WTC11 (cell line): ENCODE results near the gene VIPR2. TPM values are rescaled to one million over a fixed set of nuclear protein-coding genes. Genes with fewer than 3 reads are reported as not detected.

ENCODE experiments used
- ATAC-seq: fragments of 200-7000 bp; cut with Tn5 transposase; 2 replicates; pipeline ENCODE4 v1.10.0; 2021; ENCODE audit warnings: mild to moderate bottlenecking, moderate library complexity
- CTCF ChIA-PET: fragments of 300-600 bp; sonication (Branson Sonifier 250); formaldehyde crosslinking; loops from one replicate; lab custom pipeline; 2021; ENCODE audit warnings: antibody characterized with exemption; lab: Charles Lee
- POLR2A ChIA-PET: fragments of 350-600 bp; sonication (Branson Sonifier 250); formaldehyde crosslinking; loops from one replicate; lab custom pipeline; 2021; ENCODE audit warnings: antibody characterized with exemption; lab: Charles Lee
- DNase-seq: peaks from one replicate; pipeline ENCODE4 v3.0.0; 2021; ENCODE audit warnings: low spot score
- H3K27ac Mint-ChIP-seq: 2 replicates; pipeline ENCODE4 v1.8.0; 2021; ENCODE audit warnings: mixed read lengths
- H3K27me3 Mint-ChIP-seq: 2 replicates; pipeline ENCODE4 v1.8.0; 2021; ENCODE audit warnings: low read depth, mild to moderate bottlenecking, moderate library complexity, mixed read lengths
- H3K36me3 Mint-ChIP-seq: 2 replicates; pipeline ENCODE4 v1.8.0; 2021; ENCODE audit warnings: mixed read lengths
- H3K4me1 Mint-ChIP-seq: 2 replicates; pipeline ENCODE4 v1.8.0; 2022; ENCODE audit warnings: mixed read lengths
- H3K4me3 Mint-ChIP-seq: 2 replicates; pipeline ENCODE4 v1.8.0; 2021; ENCODE audit warnings: mild to moderate bottlenecking, moderate library complexity, mixed read lengths
- H3K9me3 Mint-ChIP-seq: 2 replicates; pipeline ENCODE4 v1.8.0; 2021; ENCODE audit warnings: mixed read lengths
- CBFB ChIP-seq: sonication (generic); formaldehyde crosslinking; IDR thresholded peaks from 2 replicates; pipeline ENCODE4 v1.8.1; 2022; ENCODE audit warnings: mild to moderate bottlenecking, low read depth, missing genetic modification reagents
- CREB1 ChIP-seq: sonication (generic); formaldehyde crosslinking; IDR thresholded peaks from 2 replicates; pipeline ENCODE4 v1.8.0; 2023; ENCODE audit warnings: mild to moderate bottlenecking, missing genetic modification reagents
- E2F4 ChIP-seq: sonication (generic); formaldehyde crosslinking; IDR thresholded peaks from 2 replicates; pipeline ENCODE4 v1.8.1; 2022; ENCODE audit warnings: low read depth, mild to moderate bottlenecking, moderate library complexity, missing genetic modification reagents, borderline replicate concordance
- E2F5 ChIP-seq: sonication (generic); formaldehyde crosslinking; IDR thresholded peaks from 2 replicates; pipeline ENCODE4 v1.8.1; 2022; ENCODE audit warnings: mild to moderate bottlenecking, moderate library complexity, missing genetic modification reagents
- FOXJ3 ChIP-seq: sonication (generic); formaldehyde crosslinking; IDR thresholded peaks from 2 replicates; pipeline ENCODE4 v1.9.0; 2021; ENCODE audit warnings: missing genetic modification reagents, mild to moderate bottlenecking, borderline replicate concordance
- FOXP1 ChIP-seq: sonication (generic); formaldehyde crosslinking; IDR thresholded peaks from 2 replicates; pipeline ENCODE4 v1.8.0; 2022; ENCODE audit warnings: missing genetic modification reagents, mild to moderate bottlenecking, moderate library complexity, borderline replicate concordance
- GRHL2 ChIP-seq: fragments of 250-450 bp; sonication (Bioruptor Pico); IDR thresholded peaks from 2 replicates; pipeline ENCODE4 v1.8.0; 2022; ENCODE audit warnings: mild to moderate bottlenecking, moderate library complexity; ENCODE audit not compliant: insufficient replicate concordance, severe bottlenecking
- GTF2I ChIP-seq: fragments of 250-450 bp; sonication (Bioruptor Pico); conservative IDR thresholded peaks from 2 replicates; pipeline ENCODE4 v1.4.0; 2021; ENCODE audit warnings: mild to moderate bottlenecking
- HMGA2 ChIP-seq: fragments of 250-450 bp; sonication (Bioruptor Pico); IDR thresholded peaks from 2 replicates; pipeline ENCODE4 v1.4.0; 2021; ENCODE audit warnings: mild to moderate bottlenecking, moderate library complexity
- KAT7 ChIP-seq: sonication (generic); formaldehyde crosslinking; IDR thresholded peaks from 2 replicates; pipeline ENCODE4 v1.8.1; 2023; ENCODE audit warnings: missing genetic modification reagents, mild to moderate bottlenecking, borderline replicate concordance
- MYBL2 ChIP-seq: sonication (generic); formaldehyde crosslinking; IDR thresholded peaks from 2 replicates; pipeline ENCODE4 v1.8.1; 2023; ENCODE audit warnings: mild to moderate bottlenecking, moderate library complexity, missing genetic modification reagents
- NR3C1 ChIP-seq: sonication (generic); formaldehyde crosslinking; conservative IDR thresholded peaks from 2 replicates; pipeline ENCODE4 v1.8.1; 2023; ENCODE audit warnings: low read depth, mild to moderate bottlenecking, missing genetic modification reagents
- OVOL2 ChIP-seq: fragments of 250-450 bp; sonication (Bioruptor Pico); IDR thresholded peaks from 2 replicates; pipeline ENCODE4 v1.9.0; 2021; ENCODE audit warnings: mild to moderate bottlenecking, borderline replicate concordance
- SMAD4 ChIP-seq: sonication (generic); formaldehyde crosslinking; IDR thresholded peaks from 2 replicates; pipeline ENCODE4 v1.8.0; 2022; ENCODE audit warnings: mild to moderate bottlenecking, missing genetic modification reagents
- SP1 ChIP-seq: sonication (generic); formaldehyde crosslinking; conservative IDR thresholded peaks from 2 replicates; pipeline ENCODE4 v1.8.1; 2022; ENCODE audit warnings: missing genetic modification reagents
- TCF7 ChIP-seq: sonication (generic); formaldehyde crosslinking; IDR thresholded peaks from 2 replicates; pipeline ENCODE4 v1.8.0; 2022; ENCODE audit warnings: mild to moderate bottlenecking, low read depth, missing genetic modification reagents, moderate library complexity
- USF2 ChIP-seq: sonication (generic); formaldehyde crosslinking; IDR thresholded peaks from 2 replicates; pipeline ENCODE4 v1.8.1; 2023; ENCODE audit warnings: mild to moderate bottlenecking, missing genetic modification reagents, moderate library complexity
- ZBTB21 ChIP-seq: sonication (generic); formaldehyde crosslinking; IDR thresholded peaks from 2 replicates; pipeline ENCODE4 v1.8.1; 2023; ENCODE audit warnings: mild to moderate bottlenecking, missing genetic modification reagents, borderline replicate concordance
- ZBTB43 ChIP-seq: sonication (generic); formaldehyde crosslinking; IDR thresholded peaks from 2 replicates; pipeline ENCODE4 v1.8.1; 2023; ENCODE audit warnings: mild to moderate bottlenecking, missing genetic modification reagents
- ZNF263 ChIP-seq: sonication (generic); formaldehyde crosslinking; IDR thresholded peaks from 2 replicates; pipeline ENCODE4 v1.8.1; 2022; ENCODE audit warnings: low read depth, mild to moderate bottlenecking, moderate library complexity, missing genetic modification reagents
- ZNF671 ChIP-seq: fragments of 250-450 bp; sonication (Bioruptor Pico); IDR thresholded peaks from 2 replicates; pipeline ENCODE4 v1.8.0; 2021; ENCODE audit warnings: mild to moderate bottlenecking
- total RNA-seq: library from RNA; stranded (reverse); gene quantifications from 3 replicates; pipeline ENCODE4 v1.2.3, GENCODE V29; 2021
- TF ChIP-seq, protein P1 (sequence below): fragments of 200-600 bp; IDR thresholded peaks from 2 replicates; pipeline ENCODE4 v1.8.0; 2022; ENCODE audit warnings: antibody characterized with exemption
- TF ChIP-seq, protein P2 (sequence below): sonication (generic); formaldehyde crosslinking; IDR thresholded peaks from 2 replicates; pipeline ENCODE4 v1.8.0; 2023; ENCODE audit warnings: mild to moderate bottlenecking, missing genetic modification reagents
- TF ChIP-seq, protein P3 (sequence below): fragments of 250-450 bp; sonication (Bioruptor Pico); IDR thresholded peaks from 2 replicates; pipeline ENCODE4 v2.1.2; 2022; ENCODE audit warnings: mild to moderate bottlenecking, moderate library complexity

Gene VIPR2
- total RNA-seq, 1 experiment from 2014 or later, result 7.5 TPM

DNA sequence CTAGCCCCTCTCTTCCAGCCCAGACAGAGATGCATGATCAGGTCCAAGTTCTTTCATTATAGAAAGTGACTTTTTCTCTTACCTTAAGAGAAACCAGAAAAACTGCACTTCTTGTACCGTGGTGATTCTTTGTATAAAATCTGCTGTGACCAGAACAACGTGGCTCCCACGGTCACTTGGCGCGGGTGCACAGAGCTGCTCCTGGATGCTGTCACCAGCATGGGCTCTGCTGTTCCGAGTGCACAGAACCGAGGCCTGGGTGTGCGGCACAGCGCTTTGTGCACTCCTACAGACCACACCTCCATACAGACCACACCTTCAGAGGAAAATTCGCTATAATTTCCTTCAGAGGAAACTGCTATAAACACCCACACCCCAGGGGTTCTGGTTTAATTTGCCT is 26.0 kb downstream of the VIPR2 start:
- no peak overlapping the region for H3K4me3 Mint-ChIP-seq
- ChIA-PET POLR2A (no interaction called here), CTCF (interaction anchor here (1.3 kb wide), 1 partner anchor 60 kb away, joined by 4 read pairs; no protein-coding TSS in a partner anchor)
- no peak for TF ChIP-seq FOXP1 (CRISPR knock-in tag)
- TF ChIP-seq HMGA2 (CRISPR knock-in tag), result no peak
- TF ChIP-seq ZBTB43 (CRISPR knock-in tag), result no peak
- no peak for TF ChIP-seq FOXJ3
- no peak for TF ChIP-seq GRHL2 (CRISPR knock-in tag)
- no peak for TF ChIP-seq CREB1 (CRISPR knock-in tag)
- TF ChIP-seq SMAD4, result no peak
- no peak for TF ChIP-seq GTF2I (CRISPR knock-in tag)
- TF ChIP-seq E2F4, result no peak
- no peak for TF ChIP-seq ZBTB21 (CRISPR knock-in tag)
- TF ChIP-seq ZNF263, result no peak
- TF ChIP-seq, protein P1, sequence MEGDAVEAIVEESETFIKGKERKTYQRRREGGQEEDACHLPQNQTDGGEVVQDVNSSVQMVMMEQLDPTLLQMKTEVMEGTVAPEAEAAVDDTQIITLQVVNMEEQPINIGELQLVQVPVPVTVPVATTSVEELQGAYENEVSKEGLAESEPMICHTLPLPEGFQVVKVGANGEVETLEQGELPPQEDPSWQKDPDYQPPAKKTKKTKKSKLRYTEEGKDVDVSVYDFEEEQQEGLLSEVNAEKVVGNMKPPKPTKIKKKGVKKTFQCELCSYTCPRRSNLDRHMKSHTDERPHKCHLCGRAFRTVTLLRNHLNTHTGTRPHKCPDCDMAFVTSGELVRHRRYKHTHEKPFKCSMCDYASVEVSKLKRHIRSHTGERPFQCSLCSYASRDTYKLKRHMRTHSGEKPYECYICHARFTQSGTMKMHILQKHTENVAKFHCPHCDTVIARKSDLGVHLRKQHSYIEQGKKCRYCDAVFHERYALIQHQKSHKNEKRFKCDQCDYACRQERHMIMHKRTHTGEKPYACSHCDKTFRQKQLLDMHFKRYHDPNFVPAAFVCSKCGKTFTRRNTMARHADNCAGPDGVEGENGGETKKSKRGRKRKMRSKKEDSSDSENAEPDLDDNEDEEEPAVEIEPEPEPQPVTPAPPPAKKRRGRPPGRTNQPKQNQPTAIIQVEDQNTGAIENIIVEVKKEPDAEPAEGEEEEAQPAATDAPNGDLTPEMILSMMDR, result no peak
- ATAC-seq (no peak), DNase-seq (no peak)
- peaks cover 5% of the 10 kb centered on the region for H3K36me3 Mint-ChIP-seq
- no peak overlapping the region for H3K27ac Mint-ChIP-seq
- peaks cover 8% of the 10 kb centered on the region for H3K9me3 Mint-ChIP-seq
- no peaks in the 10 kb centered on the region for H3K27me3 Mint-ChIP-seq
- peaks cover 25% of the 10 kb centered on the region for H3K4me1 Mint-ChIP-seq

- peaks cover 29% of the 10 kb centered on the region for H3K4me1 Mint-ChIP-seq
- no peak for DNase-seq
- H3K36me3 Mint-ChIP-seq, result peaks cover under 1% of the 10 kb centered on the region
- H3K27me3 Mint-ChIP-seq, result no peaks in the 10 kb centered on the region
- H3K9me3 Mint-ChIP-seq, result peaks cover 4% of the 10 kb centered on the region
- H3K4me3 Mint-ChIP-seq, result no peak overlapping the region
- TF ChIP-seq CBFB (CRISPR knock-in tag) (no peak), SP1 (CRISPR knock-in tag) (no peak), OVOL2 (CRISPR knock-in tag) (no peak), USF2 (CRISPR knock-in tag) (no peak), NR3C1 (no peak), E2F5 (no peak), ZBTB21 (CRISPR knock-in tag) (no peak), TCF7 (CRISPR knock-in tag) (no peak), KAT7 (CRISPR knock-in tag) (no peak), MYBL2 (CRISPR knock-in tag) (no peak), ZNF671 (no peak)
- TF ChIP-seq, protein P2, sequence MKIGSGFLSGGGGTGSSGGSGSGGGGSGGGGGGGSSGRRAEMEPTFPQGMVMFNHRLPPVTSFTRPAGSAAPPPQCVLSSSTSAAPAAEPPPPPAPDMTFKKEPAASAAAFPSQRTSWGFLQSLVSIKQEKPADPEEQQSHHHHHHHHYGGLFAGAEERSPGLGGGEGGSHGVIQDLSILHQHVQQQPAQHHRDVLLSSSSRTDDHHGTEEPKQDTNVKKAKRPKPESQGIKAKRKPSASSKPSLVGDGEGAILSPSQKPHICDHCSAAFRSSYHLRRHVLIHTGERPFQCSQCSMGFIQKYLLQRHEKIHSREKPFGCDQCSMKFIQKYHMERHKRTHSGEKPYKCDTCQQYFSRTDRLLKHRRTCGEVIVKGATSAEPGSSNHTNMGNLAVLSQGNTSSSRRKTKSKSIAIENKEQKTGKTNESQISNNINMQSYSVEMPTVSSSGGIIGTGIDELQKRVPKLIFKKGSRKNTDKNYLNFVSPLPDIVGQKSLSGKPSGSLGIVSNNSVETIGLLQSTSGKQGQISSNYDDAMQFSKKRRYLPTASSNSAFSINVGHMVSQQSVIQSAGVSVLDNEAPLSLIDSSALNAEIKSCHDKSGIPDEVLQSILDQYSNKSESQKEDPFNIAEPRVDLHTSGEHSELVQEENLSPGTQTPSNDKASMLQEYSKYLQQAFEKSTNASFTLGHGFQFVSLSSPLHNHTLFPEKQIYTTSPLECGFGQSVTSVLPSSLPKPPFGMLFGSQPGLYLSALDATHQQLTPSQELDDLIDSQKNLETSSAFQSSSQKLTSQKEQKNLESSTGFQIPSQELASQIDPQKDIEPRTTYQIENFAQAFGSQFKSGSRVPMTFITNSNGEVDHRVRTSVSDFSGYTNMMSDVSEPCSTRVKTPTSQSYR (CRISPR knock-in tag), result no peak
- TF ChIP-seq, protein P3, sequence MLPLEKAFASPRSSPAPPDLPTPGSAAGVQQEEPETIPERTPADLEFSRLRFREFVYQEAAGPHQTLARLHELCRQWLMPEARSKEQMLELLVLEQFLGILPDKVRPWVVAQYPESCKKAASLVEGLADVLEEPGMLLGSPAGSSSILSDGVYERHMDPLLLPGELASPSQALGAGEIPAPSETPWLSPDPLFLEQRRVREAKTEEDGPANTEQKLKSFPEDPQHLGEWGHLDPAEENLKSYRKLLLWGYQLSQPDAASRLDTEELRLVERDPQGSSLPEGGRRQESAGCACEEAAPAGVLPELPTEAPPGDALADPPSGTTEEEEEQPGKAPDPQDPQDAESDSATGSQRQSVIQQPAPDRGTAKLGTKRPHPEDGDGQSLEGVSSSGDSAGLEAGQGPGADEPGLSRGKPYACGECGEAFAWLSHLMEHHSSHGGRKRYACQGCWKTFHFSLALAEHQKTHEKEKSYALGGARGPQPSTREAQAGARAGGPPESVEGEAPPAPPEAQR (CRISPR knock-in tag), result no peak
- no peak overlapping the region for H3K27ac Mint-ChIP-seq
- no peak for ATAC-seq
- CTCF ChIA-PET, result interaction anchor here (0.9 to 1.3 kb wide), 2 partner anchors 60 to 87 kb away, joined by 3 to 4 read pairs; no protein-coding TSS in a partner anchor
- POLR2A ChIA-PET, result no interaction called here
Observed at GRCh38 chr7:159118197-159118595, 26.5 kb downstream of the VIPR2 start.
